ENCODE measurements around the gene LPCAT3.

LPCAT3 gene

DNA sequence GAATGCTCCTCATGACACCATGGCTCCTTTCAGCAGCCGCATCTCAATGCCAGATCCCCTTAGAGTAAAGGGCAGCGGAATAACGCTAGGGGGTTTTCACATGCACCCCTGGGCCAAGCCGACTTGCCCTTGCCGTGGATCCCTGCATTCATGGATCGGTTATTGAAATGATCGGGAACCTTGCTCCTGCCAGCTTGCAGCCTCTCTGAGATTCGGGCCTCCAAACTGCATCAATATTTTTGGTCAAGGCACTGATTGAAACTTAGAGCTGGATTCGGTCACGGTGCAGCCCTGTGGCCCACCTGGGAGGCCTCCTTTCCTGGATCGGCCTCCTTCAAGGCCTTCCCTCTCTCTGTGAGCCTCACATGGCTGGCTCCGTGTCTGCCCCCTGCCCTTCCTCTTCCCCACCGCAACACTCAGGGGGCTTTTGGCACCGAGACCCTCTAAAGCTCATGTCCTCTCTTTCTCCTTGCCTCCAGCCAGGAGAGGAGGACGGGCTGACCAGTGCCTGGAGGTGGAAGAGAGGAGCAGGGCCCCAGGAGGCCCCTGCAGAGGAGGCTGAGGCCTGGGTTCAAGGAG lies 65.3 kb downstream of the LPCAT3 start:
- no peak for DNase-seq (ENCODE audit: low read depth)

- DNase-seq (ENCODE audit: low read depth), result no peak
These were observed 66.0 kb downstream of the LPCAT3 start for GRCh38 chr12:6952121-6952862.

DNA sequence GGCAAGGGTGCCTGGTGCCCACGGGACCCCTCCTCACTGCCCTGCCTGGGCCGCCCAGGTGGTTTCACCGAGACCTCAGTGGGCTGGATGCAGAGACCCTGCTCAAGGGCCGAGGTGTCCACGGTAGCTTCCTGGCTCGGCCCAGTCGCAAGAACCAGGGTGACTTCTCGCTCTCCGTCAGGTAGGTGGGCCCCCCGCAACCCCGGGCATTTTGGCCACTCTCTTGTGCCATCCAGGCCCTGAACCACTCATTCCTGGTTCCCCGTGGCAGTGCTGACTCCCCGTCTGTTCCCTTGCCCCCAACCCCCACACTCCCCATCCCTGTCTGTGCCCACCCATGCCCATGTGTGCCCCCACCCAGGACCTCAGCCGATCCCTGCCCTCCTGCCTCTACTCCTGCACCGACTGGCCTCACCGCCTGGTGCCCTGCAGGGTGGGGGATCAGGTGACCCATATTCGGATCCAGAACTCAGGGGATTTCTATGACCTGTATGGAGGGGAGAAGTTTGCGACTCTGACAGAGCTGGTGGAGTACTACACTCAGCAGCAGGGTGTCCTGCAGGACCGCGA lies 66.6 kb downstream of the LPCAT3 start:
- no peak for DNase-seq (ENCODE audit: low read depth)

DNA sequence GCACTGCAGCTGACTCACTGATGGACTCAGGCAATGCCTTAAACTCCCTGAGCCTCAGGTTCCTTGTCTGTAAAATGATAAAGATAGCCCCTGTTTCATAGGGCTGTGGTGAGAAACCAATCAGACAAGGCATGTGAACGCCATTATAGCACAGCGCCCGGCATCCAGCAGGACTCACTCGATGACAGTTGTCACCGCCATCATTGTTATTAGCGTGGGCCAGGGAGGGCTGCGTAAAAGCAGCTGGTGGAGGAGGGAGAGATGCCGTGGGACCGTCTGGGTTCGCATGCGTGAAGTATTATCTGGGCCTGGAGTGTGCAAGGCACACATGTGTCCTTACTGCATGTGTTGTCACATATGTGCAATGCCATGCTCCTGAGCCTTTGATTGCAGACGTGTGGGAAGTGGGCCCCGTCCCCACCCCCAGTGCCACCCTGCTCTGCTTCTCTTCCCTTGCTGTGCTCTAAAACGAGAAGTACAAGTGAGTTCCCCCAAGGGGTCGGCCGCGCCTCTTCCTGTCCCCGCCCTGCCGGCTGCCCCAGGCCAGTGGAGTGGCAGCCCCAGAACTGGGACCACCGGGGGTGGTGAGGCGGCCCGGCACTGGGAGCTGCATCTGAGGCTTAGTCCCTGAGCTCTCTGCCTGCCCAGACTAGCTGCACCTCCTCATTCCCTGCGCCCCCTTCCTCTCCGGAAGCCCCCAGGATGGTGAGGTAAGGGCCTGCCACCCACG lies 67.3 kb downstream of the LPCAT3 start, which contains the start of gene PTPN6:
Gene PTPN6, plus strand, starts transcription at position 546 of the 730 bp plus-strand sequence. Its CDS starts 157 bp downstream, at position 703.
- no peak for DNase-seq (ENCODE audit: low read depth)

DNA sequence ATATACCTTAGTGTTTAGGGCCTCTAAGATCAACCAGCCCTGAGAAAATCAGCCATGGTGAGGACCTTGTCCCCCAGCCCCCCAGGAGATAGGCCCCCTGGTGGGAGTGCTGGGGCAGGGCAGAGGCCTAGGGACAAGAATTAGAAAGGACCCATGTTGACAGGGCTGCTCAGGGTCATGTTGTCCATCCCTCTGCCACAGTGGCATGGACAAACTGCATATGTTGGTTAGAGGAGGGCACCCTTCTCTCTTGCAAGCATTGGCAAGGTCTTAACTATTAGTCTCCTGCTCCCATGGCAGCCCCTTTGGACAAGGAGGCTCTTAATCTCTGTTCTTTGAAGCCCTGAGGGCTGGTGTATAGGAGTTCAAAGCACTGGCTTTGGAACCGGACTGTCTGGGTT lies 67.9 kb downstream of the LPCAT3 start:
- DNase-seq (ENCODE audit: low read depth), result no peak

DNA sequence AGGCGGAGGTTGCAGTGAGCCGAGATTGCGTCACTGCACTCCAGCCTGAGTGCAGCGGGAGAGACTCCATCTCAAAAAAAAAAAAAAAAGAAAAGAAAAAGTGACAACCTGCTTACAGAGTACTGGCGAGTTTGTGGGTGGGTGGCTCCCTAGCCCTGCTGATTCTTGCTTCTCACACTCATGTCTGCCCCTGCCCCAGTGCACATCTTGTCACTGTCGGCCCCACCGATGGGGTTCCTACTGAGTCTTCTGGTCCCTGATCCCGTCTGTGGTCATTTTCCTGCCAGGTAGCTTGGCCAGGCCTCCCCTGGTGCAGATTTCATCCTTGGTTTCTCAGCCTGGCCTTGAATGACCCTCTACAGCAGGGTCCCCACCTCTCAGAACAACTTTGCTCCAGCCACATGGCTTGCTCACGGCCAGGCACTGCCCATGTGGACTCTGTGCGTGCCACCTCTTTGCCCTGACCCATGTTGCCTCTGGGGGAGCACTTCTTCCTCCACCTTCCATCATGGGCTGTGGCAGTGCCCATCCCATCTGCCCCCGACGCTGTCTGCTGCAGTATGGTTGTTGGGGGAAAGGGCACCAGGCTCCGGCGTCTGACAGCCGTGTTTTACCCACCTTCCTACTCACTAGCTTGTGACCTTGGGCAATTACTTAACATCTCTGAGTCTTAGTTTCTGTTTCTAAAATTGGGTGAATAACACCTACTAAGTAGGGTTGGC lies 69.2 kb downstream of the LPCAT3 start:
- DNase-seq (ENCODE audit: low read depth), result no peak

GRCh38 chr12:6947615-6948014 lies 70.7 kb downstream of the LPCAT3 start:
- DNase-seq (ENCODE audit: low read depth), result no peak

DNA sequence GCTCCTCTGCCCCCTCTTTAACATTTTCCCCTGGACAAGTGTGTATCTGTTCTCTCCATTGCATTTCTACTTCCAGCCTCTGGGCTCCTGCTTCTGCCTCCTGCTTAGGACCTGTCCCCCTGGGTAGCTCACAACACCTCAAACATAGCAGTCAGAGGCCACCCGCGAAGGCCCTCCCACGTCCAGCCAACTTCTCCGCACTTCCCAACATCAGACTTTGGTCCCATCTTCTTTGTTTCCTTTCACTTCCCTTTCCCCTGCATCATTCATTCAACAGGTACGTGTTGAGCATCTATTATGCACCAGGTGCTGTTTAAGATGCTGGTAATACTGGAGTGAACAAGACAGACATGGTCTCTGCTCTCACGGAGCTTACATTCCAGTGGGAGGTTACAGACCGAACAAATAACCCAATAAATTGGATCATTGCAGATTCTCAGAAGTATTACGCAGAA lies 71.3 kb downstream of the LPCAT3 start:
- no peak for DNase-seq (ENCODE audit: low read depth)

- no peak for DNase-seq (ENCODE audit: low read depth)
These were observed 72.0 kb downstream of the LPCAT3 start for GRCh38 chr12:6946033-6946919.

DNA sequence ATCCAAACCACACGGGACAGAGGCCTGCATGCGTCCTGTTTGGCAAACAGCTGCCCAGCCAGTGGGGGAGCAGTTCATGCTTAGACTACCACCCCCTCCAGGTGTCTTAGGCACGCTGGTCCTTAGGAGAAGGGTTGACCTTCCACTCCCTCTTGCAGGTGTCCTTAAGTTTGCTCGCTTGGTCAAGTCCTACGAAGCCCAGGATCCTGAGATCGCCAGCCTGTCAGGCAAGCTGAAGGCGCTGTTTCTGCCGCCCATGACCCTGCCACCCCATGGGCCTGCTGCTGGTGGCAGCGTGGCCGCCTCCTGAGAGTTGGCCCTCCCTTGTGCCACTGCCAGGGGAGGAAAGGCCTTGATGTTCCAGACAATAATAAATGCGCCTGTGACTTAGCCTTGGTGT lies 72.7 kb downstream of the LPCAT3 start:
- no peak for DNase-seq (ENCODE audit: low read depth)

GRCh38 chr12:6944381-6945186 lies 73.7 kb downstream of the LPCAT3 start:
- peak; percentile 67 for DNase-seq (ENCODE audit: low read depth)

DNA sequence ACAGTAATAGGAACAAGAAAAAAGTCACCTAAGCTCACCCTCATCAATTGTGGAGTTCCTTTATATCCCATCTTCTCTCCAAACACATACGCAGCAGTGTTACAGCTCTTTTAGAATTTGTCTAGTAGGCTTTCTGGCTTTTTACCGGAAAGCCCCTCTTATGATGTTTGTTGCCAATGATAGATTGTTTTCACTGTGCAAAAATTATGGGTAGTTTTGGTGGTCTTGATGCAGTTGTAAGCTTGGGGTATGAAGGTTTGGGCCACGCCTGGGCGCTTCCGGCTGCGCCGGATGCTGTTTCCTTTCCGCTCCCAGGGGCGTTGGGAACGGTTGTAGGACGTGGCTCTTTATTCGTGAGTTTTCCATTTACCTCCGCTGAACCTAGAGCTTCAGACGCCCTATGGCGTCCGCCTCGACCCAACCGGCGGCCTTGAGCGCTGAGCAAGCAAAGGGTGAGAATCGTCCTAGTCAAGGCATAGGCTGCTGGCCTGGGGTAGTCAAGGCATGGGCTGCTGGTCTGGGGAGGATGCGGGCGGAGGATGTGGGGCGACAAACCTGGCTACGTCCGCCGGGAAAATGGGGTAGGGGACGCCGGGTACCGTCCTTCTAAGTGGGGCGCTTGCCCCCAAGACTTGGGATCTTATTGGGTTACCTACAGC lies 74.4 kb downstream of the LPCAT3 start, which contains the start of the genes C12orf57 and RNU7-1:
Gene C12orf57, plus strand, starts transcription at position 301 of the 659 bp plus-strand sequence. Its CDS starts 100 bp downstream, at position 401.
Gene RNU7-1, plus strand, starts transcription at position 95 of the 659 bp plus-strand sequence.
- DNase-seq (ENCODE audit: low read depth), result no peak

DNA sequence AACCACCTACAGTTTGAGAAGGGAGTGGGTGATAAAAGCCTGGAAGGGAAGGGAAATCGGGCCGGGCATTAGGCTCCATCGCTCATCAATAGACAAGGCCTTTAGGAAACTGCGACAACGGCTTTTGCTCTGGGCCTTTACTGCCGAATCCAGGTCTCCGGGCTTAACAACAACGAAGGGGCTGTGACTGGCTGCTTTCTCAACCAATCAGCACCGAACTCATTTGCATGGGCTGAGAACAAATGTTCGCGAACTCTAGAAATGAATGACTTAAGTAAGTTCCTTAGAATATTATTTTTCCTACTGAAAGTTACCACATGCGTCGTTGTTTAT lies 74.9 kb downstream of the LPCAT3 start:
- no peak for DNase-seq (ENCODE audit: low read depth)

DNA sequence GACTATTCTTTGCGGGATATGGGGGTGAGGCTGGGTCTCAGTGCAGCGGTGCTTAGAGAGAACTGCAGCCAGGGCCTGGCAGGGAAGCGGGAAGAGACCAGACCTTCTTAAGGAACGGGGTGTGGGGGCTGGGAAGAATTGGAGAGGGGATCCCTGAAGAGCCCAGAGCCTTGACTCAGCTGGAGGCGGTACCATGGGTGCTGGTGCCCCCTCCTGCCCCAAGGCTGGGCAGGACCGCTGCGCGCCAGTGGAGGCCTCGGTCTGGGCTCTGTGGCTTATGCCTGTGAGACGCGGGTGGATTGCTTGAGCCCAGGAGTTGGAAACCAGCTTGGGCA lies 76.0 kb downstream of the LPCAT3 start:
- DNase-seq (ENCODE audit: low read depth), result no peak

GRCh38 chr12:6941782-6942181 lies 76.5 kb downstream of the LPCAT3 start:
- no peak for DNase-seq (ENCODE audit: low read depth)

- no peak for DNase-seq (ENCODE audit: low read depth)
These were observed 77.0 kb downstream of the LPCAT3 start for GRCh38 chr12:6941267-6941666.

DNA sequence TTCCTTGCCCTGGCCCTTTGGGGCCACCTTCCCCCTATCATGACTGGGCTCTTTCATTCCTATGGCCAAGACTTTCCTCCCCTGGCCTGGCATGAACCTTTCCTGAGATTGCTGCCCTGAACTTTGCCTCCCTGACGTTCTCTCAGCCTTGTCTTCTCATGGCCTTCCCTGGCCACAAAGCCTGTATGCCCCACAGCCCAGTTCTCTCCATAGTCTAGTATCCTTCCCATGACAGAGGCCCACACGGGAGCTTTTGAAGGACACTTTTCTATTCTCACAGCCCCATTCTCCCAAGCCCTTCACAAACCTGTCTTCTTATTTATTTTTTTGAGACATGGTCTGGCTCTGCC lies 79.1 kb downstream of the LPCAT3 start:
- no peak for DNase-seq (ENCODE audit: low read depth)

DNA sequence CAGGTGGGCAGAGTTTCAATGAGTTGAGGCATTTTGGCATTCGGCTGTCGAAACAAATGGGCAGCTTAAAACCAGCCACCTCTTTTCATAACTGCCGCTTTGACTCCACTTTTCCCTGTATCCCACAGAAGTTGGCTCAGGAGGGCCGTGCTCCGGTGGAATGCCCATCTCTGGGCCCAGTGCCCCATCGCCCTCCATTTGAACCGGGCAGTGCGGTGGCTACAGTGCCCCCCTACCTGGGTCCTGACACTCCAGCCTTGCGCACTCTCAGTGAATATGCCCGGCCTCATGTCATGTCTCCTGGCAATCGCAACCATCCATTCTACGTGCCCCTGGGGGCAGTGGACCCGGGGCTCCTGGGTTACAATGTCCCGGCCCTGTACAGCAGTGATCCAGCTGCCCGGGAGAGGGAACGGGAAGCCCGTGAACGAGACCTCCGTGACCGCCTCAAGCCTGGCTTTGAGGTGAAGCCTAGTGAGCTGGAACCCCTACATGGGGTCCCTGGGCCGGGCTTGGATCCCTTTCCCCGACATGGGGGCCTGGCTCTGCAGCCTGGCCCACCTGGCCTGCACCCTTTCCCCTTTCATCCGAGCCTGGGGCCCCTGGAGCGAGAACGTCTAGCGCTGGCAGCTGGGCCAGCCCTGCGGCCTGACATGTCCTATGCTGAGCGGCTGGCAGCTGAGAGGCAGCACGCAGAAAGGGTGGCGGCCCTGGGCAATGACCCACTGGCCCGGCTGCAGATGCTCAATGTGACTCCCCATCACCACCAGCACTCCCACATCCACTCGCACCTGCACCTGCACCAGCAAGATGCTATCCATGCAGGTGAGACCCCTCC lies 79.7 kb downstream of the LPCAT3 start:
- no peak for DNase-seq (ENCODE audit: low read depth)
